ENCODE data around the gene HEPHL1.

The HEPHL1 gene

DNA sequence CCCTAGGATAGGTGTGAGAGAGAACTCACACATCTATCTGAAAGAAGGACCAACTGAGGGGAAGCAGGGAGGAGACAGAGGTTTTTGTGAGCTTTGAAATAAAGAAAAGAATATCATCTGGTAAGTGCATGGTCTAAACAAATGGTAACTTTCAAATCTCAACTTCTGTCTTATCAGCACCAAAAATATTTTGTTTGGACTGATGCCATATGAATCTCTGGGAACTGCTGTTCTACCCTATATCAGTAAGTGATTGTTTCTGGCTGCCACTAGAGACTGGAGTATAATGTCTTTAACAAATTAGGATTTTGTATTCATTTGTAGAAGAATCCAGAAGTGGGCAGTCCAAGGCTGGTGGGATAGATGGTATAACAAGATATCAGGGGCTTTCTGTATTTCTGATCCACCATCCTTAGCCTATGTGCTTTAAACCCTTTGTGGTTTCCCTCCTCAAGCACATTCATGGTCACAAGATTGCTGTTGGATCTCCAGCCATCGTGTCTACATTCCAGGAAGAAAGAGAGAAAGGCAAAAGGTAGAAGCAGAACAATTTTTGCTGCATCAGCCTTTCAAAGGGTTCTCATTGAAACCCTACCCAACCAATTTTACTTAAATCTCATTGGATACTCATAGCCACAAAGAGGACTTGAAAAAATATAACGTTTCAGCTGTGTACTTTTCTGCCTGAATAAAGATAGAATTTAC lies 4.7 kb downstream of the HEPHL1 start:
- no peak overlapping the region for H3K4me3 ChIP-seq (ENCODE audit: low read depth in 1 of 2, low read length in 1 of 2)
- no peaks in the 10 kb centered on the region for H3K9me3 ChIP-seq
- TF ChIP-seq, protein P1, sequence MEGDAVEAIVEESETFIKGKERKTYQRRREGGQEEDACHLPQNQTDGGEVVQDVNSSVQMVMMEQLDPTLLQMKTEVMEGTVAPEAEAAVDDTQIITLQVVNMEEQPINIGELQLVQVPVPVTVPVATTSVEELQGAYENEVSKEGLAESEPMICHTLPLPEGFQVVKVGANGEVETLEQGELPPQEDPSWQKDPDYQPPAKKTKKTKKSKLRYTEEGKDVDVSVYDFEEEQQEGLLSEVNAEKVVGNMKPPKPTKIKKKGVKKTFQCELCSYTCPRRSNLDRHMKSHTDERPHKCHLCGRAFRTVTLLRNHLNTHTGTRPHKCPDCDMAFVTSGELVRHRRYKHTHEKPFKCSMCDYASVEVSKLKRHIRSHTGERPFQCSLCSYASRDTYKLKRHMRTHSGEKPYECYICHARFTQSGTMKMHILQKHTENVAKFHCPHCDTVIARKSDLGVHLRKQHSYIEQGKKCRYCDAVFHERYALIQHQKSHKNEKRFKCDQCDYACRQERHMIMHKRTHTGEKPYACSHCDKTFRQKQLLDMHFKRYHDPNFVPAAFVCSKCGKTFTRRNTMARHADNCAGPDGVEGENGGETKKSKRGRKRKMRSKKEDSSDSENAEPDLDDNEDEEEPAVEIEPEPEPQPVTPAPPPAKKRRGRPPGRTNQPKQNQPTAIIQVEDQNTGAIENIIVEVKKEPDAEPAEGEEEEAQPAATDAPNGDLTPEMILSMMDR (IDR thresholded peaks at IDR 0.05): no peak
- H3K36me3 ChIP-seq: no peaks in the 10 kb centered on the region
- no peak overlapping the region for H3K27ac ChIP-seq
- no peaks in the 10 kb centered on the region for H3K27me3 ChIP-seq
- no peaks in the 10 kb centered on the region for H3K4me1 ChIP-seq (ENCODE audit: control insufficient read depth in 1 of 2, insufficient read depth in 1 of 2, low read depth in 1 of 2, low read length in 1 of 2)

DNA sequence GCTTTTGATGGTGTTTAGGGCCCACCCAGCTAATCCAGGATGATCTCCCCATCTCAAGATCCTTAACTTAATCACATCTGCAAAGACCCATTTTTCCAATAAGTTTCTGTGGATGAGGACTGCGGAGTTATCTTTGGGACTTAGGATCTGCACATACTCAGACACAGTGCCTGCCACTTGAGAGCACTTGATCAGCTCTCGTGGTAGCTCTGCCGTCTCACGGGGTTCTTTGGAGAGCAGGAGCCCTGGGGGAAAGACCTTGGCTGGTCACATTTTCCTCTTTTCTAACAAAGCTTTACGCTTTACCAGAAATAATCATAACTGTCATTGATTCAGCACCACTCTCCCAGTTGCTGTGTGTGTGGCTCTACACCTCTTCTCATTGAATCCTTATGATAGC lies 6.1 kb downstream of the HEPHL1 start:
- Histone ChIP-seq H3K9me3 (no peaks in the 10 kb centered on the region), H3K4me1 (ENCODE audit: control insufficient read depth in 1 of 2, insufficient read depth in 1 of 2, low read depth in 1 of 2, low read length in 1 of 2) (no peaks in the 10 kb centered on the region), H3K36me3 (no peaks in the 10 kb centered on the region), H3K4me3 (ENCODE audit: low read depth in 1 of 2, low read length in 1 of 2) (no peak overlapping the region), H3K27me3 (no peaks in the 10 kb centered on the region), H3K27ac (no peak overlapping the region)
- TF ChIP-seq, protein P1 (IDR thresholded peaks at IDR 0.05): no peak

DNA sequence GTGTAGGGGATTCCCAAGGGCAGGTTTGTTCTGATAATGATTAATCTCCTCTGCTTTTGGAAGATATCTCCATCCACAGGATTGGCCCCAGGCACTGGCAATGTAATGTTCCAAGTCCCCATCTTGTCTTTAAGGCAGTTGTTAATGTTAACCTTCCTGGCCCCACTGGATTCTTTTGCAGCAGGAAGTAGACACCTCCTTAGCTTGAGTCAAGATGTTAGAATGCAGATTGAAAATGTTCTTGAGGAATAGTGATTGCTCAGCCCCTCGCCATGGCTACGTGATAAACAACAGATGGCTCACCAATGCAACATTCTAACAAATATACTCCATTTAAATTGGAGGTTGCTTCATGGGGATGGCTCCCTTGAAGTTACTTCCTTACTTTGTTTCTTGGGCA lies 7.3 kb downstream of the HEPHL1 start:
- Histone ChIP-seq H3K9me3 (no peaks in the 10 kb centered on the region), H3K4me3 (ENCODE audit: low read depth in 1 of 2, low read length in 1 of 2) (no peak overlapping the region), H3K27me3 (no peaks in the 10 kb centered on the region), H3K36me3 (no peaks in the 10 kb centered on the region), H3K4me1 (ENCODE audit: control insufficient read depth in 1 of 2, insufficient read depth in 1 of 2, low read depth in 1 of 2, low read length in 1 of 2) (no peaks in the 10 kb centered on the region), H3K27ac (no peak overlapping the region)
- TF ChIP-seq, protein P1 (IDR thresholded peaks at IDR 0.05): no peak

DNA sequence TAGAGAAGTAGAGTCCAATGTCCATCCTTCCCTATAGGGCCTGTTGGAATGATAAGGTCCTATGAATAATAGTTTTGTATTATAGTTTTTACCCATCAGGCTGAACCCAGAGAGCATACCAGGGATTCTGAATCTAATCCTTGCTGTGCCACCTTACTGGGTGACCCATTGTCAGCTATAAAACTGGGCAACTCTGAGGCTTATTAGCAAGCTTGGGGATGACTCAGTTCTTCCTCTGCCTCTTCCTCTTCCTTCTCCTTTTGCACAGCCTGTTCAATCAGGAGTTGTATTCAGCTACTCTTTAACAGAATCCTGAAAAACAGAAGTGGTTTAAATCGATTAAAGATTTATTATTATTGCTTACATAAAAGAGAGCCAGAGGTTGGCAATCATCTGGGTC lies 8.9 kb downstream of the HEPHL1 start:
- no peaks in the 10 kb centered on the region for H3K36me3 ChIP-seq
- H3K9me3 ChIP-seq: no peaks in the 10 kb centered on the region
- no peak overlapping the region for H3K27ac ChIP-seq
- H3K4me3 ChIP-seq (ENCODE audit: low read depth in 1 of 2, low read length in 1 of 2): no peak overlapping the region
- no peaks in the 10 kb centered on the region for H3K27me3 ChIP-seq
- H3K4me1 ChIP-seq (ENCODE audit: control insufficient read depth in 1 of 2, insufficient read depth in 1 of 2, low read depth in 1 of 2, low read length in 1 of 2): no peaks in the 10 kb centered on the region
- TF ChIP-seq, protein P1 (IDR thresholded peaks at IDR 0.05): no peak

DNA sequence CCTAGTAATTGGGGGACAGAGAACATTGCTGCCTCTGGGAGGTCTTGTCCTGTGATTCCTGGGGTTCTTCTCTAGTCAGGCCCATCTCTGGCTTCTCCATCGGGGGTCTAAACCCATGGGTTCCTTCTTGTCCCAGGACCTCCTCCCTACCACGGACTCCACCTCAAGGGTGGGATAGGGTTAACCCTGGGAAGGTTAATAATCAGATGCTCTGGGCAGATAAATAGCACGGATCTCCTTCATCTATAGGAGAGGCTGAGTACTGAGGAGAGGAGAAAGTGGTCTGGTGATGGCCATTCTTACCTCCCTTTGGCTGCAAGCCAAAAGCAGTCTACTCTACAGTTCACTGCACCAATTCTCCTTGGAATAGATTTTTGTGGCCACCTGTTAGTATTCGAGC lies 10.5 kb downstream of the HEPHL1 start:
- no peak overlapping the region for H3K4me3 ChIP-seq (ENCODE audit: low read depth in 1 of 2, low read length in 1 of 2)
- H3K27ac ChIP-seq: no peak overlapping the region
- no peaks in the 10 kb centered on the region for H3K9me3 ChIP-seq
- no peaks in the 10 kb centered on the region for H3K36me3 ChIP-seq
- no peaks in the 10 kb centered on the region for H3K27me3 ChIP-seq
- no peaks in the 10 kb centered on the region for H3K4me1 ChIP-seq (ENCODE audit: control insufficient read depth in 1 of 2, insufficient read depth in 1 of 2, low read depth in 1 of 2, low read length in 1 of 2)
- TF ChIP-seq, protein P1 (IDR thresholded peaks at IDR 0.05): no peak
